GM12873 (cell line): ENCODE measurements around the gene LRRK1.

Experiments
- CTCF ChIP-seq: IDR thresholded peaks from 2 replicates; pipeline ENCODE4 v1.5.1; 2012; ENCODE audit warnings: low read depth, mild to moderate bottlenecking, moderate library complexity, low read length, control low read depth; ENCODE audit not compliant: insufficient read depth; ENCODE audit errors: missing control alignments

LRRK1 gene

DNA sequence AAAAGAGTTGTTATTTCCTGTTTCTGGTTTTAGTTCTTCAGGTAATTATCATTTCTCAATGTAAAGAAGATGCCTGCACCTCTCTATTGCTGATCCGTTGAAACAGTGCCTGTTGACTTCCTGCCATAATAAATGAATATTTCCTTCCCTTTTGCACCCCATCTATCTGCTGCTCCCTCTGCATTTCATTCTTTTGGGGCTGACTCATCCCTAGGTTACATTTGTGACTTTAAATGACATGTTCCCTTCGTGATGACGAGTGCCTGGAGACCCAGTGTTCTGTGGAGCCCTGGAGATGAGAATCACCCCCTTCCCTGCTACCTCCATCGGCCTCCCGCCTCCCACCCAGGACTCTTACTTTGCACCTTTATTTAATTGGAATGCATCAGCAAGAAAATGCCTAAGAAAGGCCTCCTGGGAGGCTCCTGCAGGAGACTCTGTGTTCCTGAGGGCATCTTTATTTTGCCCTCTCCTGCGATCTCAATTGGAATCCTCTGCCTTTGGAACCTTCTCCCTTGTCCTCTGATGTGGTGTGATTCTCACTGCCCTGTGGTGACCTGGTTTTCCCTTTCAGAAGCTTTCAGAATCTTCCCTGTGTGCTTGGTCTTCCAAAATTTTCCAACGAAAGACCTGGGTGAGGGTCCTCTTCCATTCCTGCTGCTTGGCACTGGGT is 13.7 kb downstream of the LRRK1 start:
- no peak for TF ChIP-seq CTCF

GRCh38 chr15:100934166-100934565 is 15.0 kb downstream of the LRRK1 start:
- no peak for TF ChIP-seq CTCF

- TF ChIP-seq CTCF = peak; percentile 34
Observed at GRCh38 chr15:100934726-100935125, 15.6 kb downstream of the LRRK1 start.

DNA sequence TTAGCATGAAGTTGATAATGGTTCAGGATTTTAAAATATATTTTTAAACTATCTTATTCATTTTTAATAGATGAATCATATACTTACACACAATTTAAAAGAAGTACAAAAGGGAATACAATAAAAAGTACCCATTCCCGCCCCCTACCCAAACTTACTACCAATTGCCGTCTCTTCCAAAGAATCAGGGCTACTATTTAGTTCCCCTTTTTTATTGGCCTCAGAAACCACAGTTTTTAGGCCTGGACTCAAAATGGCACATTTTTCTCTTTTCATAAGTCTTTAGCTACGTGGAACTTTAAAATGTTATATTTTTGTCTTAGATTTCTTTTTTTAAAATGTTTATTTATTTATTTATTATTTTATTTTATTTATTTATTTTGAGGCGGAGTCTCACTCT is 18.0 kb downstream of the LRRK1 start:
- no peak for TF ChIP-seq CTCF

DNA sequence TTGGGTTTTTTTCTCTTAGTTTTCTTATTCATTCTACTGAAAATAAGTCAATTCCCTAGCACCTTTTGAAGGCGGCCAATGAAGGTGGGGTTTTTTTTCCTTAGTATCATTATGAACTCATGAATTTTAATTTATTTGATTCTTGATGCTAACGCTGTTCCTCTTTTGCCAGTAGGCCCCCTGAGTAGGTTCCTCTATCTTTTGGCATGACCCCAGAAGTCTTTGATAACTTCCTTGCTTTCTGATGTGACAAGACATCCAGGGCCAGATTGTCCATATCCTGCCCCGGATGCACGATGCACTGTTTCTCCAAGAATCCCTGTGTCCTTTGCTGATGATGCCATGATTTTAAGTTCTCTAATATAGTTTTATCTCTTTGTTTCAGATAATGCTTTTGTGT is 20.6 kb downstream of the LRRK1 start:
- no peak for TF ChIP-seq CTCF

DNA sequence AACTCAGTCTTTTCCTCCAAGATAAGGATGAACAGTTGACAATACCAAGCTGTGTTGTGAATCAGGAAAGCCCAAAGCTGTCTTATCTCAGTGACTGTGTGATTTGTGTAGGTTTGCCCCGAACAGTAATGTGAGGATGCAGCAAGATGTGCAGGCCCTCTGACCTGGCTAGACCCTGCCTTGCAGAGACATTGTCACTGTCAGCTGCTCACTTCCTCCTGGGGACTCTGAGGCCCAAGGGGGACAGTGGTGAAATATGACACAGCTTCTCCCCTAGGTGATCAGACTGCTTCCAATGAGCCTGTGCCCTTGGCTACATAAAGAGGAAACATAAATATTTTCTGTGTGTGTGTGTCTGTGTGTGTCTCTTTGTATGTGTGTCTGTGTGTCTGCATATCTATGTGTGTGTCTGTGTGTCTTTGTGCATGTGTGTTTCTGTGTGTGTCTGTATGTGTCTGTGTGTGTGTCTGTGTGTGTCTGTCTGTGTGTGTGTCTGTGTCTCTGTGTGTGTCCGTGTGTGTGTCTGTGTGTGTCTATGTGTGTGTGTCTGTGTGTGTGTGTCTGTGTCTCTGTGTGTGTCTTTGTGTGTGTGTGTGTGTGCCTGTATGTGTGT is 21.7 kb downstream of the LRRK1 start:
- no peak for TF ChIP-seq CTCF

- TF ChIP-seq CTCF = no peak
Observed at GRCh38 chr15:100941536-100941935, 22.4 kb downstream of the LRRK1 start.
